Sigmoid colon (tissue), 7 donors: ENCODE results near the gene KCNB1. TPM values are rescaled to one million over a fixed set of nuclear protein-coding genes. Genes with fewer than 3 reads are reported as not detected.

Source experiments
- DNase-seq: peaks from one replicate; pipeline ENCODE4 v3.0.0-alpha.2; 2019
- H3K27ac ChIP-seq, 4 donors: fragments of 200-600 bp; sonication (generic); one replicate each; pipeline ENCODE4 v1.5.1; 2016 to 2019; ENCODE audit warnings: mild to moderate bottlenecking in 1 of 4
- H3K27me3 ChIP-seq, 3 donors: fragments of 200-600 bp; sonication (generic); one replicate each; pipeline ENCODE4 v1.5.1; 2019; ENCODE audit warnings: mild to moderate bottlenecking in 1 of 3
- H3K36me3 ChIP-seq, 4 donors: fragments of 200-600 bp; sonication (generic); one replicate each; pipeline ENCODE4 v1.5.1; 2016 to 2019
- H3K4me1 ChIP-seq, 4 donors: fragments of 200-600 bp; sonication (generic); one replicate each; pipeline ENCODE4 v1.5.1; 2017 to 2019
- H3K4me3 ChIP-seq, 4 donors: fragments of 200-600 bp; sonication (generic); one replicate each; pipeline ENCODE4 v1.5.1; 2017 to 2019; ENCODE audit warnings: mild to moderate bottlenecking in 2 of 4, moderate library complexity in 1 of 4
- H3K9me3 ChIP-seq, 4 donors: fragments of 200-600 bp in 3 of 4; sonication (generic) in 3 of 4; one replicate each; pipeline versions ENCODE4 v1.5.1 to v1.6.1; 2013 to 2019
- EP300 ChIP-seq, 4 donors: sonication (generic); formaldehyde crosslinking; IDR thresholded peaks; one replicate each; pipeline ENCODE4 v1.6.1; 2017; ENCODE audit warnings: antibody characterized with exemption in 4 of 4
- POLR2A ChIP-seq, 2 donors: fragments of 450-650 bp; IDR thresholded peaks; one replicate each; pipeline ENCODE4 v1.6.1; 2016; ENCODE audit warnings: antibody characterized with exemption in 2 of 2, mild to moderate bottlenecking in 2 of 2, moderate library complexity in 2 of 2
- POLR2AphosphoS5 ChIP-seq, 4 donors: sonication (generic); formaldehyde crosslinking; IDR thresholded peaks; one replicate each; pipeline ENCODE4 v1.6.1; 2017; ENCODE audit warnings: antibody characterized with exemption in 4 of 4
- WGBS, 2 donors: extraction: QIAGEN DNeasy Blood & Tissue Kit; methylation state at CpG; one replicate each; pipeline ENCODE4 v1.1.7; 2013; 5-methylcytosine and 5-hydroxymethylcytosine counted together
- intact Hi-C: fragments of 100-400 bp; cut with DNase I; formaldehyde crosslinking; loops from one replicate; pipeline ENCODE4 v1.15.1; 2023
- polyA plus RNA-seq, 3 donors: library from polyadenylated mRNA; stranded (reverse); fragments of 200-250 nt; gene quantifications; one replicate each; pipeline ENCODE4 v1.2.3, GENCODE V29; 2013
- total RNA-seq, 4 donors: library from RNA; depleted of rRNA; stranded (reverse); fragments of >200 nt; gene quantifications; one replicate each; pipeline ENCODE4 v1.1.0, GENCODE V29; 2016
- TF ChIP-seq, protein P1 (sequence below), 4 experiments: fragments of 450-650 bp in 3 of 4; fragments of 200-600 bp in 1 of 4; IDR thresholded peaks; one replicate each; pipeline ENCODE4 v1.5.1; 2016 to 2019; ENCODE audit warnings: antibody characterized with exemption in 4 of 4, mild to moderate bottlenecking in 3 of 4, moderate library complexity in 2 of 4
- donor health status: healthy with polysubstance abuse.
- donor health status: Bipolar disorder and iron deficiency.
- donor health status: healthy.

KCNB1 gene
- total and polyA plus RNA-seq, 7 donors, result under 0.01 to 20.6 (median 14.6) TPM; not detected in 1

DNA sequence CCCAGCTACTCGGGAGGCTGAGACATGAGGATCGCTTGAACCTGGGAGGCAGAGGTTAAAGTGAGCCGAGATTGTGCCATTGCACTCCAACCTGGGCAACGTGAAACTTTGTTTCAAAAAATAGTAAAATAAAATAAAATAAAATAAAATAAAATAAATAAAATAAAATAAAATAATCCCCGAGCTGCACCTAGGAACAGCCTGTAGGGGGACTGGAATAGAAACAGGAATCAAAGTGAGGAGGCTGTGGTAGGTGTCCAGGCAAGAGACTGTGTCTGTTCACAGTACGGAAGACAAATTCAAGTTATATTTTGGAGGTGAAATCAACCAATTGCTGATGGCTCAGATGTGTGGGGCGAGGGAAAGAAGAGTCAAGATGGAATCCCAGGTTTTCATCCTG is 86.2 kb downstream of the KCNB1 start:
- 81 to 88% methylated on average over 7 of the region's 7 CpGs for WGBS, 2 donors

DNA sequence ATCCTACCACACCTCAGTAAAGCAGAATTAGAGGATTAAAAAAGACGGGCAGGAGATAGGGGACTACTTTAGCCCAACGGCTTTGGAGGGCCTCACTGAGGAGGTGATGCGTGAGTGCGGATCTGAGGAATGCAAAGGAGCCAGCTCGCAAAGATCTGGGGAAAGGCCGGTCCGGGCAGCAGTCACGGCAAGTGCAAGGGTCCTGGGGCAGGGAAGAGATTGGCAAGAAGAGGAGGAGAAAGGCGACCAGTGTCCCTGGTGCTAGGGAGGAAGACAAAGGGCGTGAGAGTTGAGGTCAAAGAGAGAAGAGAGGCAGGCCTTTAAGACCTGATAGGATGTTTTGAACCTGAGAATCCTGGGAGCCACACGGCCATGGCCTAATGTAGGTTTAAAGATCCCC is 86.8 kb downstream of the KCNB1 start:
- no peak for TF ChIP-seq POLR2AphosphoS5 (IDR thresholded peaks at IDR 0.05)
- TF ChIP-seq, protein P1, sequence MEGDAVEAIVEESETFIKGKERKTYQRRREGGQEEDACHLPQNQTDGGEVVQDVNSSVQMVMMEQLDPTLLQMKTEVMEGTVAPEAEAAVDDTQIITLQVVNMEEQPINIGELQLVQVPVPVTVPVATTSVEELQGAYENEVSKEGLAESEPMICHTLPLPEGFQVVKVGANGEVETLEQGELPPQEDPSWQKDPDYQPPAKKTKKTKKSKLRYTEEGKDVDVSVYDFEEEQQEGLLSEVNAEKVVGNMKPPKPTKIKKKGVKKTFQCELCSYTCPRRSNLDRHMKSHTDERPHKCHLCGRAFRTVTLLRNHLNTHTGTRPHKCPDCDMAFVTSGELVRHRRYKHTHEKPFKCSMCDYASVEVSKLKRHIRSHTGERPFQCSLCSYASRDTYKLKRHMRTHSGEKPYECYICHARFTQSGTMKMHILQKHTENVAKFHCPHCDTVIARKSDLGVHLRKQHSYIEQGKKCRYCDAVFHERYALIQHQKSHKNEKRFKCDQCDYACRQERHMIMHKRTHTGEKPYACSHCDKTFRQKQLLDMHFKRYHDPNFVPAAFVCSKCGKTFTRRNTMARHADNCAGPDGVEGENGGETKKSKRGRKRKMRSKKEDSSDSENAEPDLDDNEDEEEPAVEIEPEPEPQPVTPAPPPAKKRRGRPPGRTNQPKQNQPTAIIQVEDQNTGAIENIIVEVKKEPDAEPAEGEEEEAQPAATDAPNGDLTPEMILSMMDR (IDR thresholded peaks at IDR 0.05), result no peak
- TF ChIP-seq EP300 (IDR thresholded peaks at IDR 0.05), result no peak
- no peak for TF ChIP-seq POLR2A (IDR thresholded peaks at IDR 0.05)
- no peak for DNase-seq
- Histone ChIP-seq H3K27me3 (no peaks in the 10 kb centered on the region), H3K36me3 (no peaks in the 10 kb centered on the region), H3K9me3 (no peaks in the 10 kb centered on the region), H3K27ac (peak overlapping the region; percentile 89 to 97 (median 92)), H3K4me1 (peaks cover 0 to 80% (median 69%) of the 10 kb centered on the region in 4 donors), H3K4me3 (peak overlapping the region in 3 of 4 donors; percentile 14 to 26 (median 20))
- intact Hi-C loops, result loop anchor here (1.0 to 2.0 kb wide), 2 partner anchors 20 to 51 kb away; no protein-coding TSS in a partner anchor
- 87 to 88% methylated on average over 11 of the region's 11 CpGs for WGBS, 2 donors

More for the DNA sequence above, 86.2 kb downstream of the KCNB1 start:
- Histone ChIP-seq H3K27me3 (no peaks in the 10 kb centered on the region), H3K27ac (peak overlapping the region; percentile 89 to 97 (median 92)), H3K4me3 (peak overlapping the region in 1 of 4 donors; percentile 20), H3K4me1 (peaks cover 0 to 85% (median 73%) of the 10 kb centered on the region in 4 donors), H3K9me3 (no peaks in the 10 kb centered on the region), H3K36me3 (no peaks in the 10 kb centered on the region)
- TF ChIP-seq EP300 (IDR thresholded peaks at IDR 0.05), result no peak
- TF ChIP-seq, protein P1 (IDR thresholded peaks at IDR 0.05), result peak in 1 of 4 experiments; percentile 24
- DNase-seq, result no peak
- intact Hi-C loops, result no loop called here

DNA sequence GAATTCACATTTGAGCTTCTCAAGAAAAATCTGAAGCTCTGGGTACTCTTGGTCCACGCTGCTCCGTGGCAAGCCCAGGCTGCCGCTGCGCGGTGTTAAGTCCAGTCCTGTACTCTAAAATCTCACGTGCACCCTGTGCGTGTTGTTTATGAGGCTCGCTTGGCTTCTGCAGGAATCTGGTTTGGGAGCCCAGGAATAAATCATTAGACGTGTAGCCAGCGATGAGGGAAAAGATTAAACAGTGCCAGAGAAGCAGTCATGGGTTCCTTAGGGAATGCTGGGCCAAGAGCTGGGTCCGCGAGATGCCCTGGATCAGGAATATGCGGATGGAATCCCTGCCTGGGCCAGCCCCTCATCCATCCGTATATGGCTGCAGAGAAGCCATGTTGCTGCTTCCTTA is 87.3 kb downstream of the KCNB1 start:
- peaks cover 0 to 75% (median 65%) of the 10 kb centered on the region in 4 donors for H3K4me1 ChIP-seq
- intact Hi-C loops, result loop anchor here (1.0 to 2.0 kb wide), 2 partner anchors 20 to 52 kb away; no protein-coding TSS in a partner anchor

GRCh38 chr20:49394757-49395156 is 87.7 kb downstream of the KCNB1 start:
- DNase-seq, result no peak
- 81 to 86% methylated on average over 8 of the region's 8 CpGs for WGBS, 2 donors
- peak overlapping the region; percentile 89 to 97 (median 92) for H3K27ac ChIP-seq
- intact Hi-C loops, result loop anchor here (1.0 to 2.0 kb wide), 2 partner anchors 21 to 52 kb away; no protein-coding TSS in a partner anchor
- peaks cover 0 to 75% (median 62%) of the 10 kb centered on the region in 4 donors for H3K4me1 ChIP-seq
- H3K27me3 ChIP-seq, result no peaks in the 10 kb centered on the region
- no peaks in the 10 kb centered on the region for H3K9me3 ChIP-seq
- H3K36me3 ChIP-seq, result no peaks in the 10 kb centered on the region
- TF ChIP-seq, protein P1 (IDR thresholded peaks at IDR 0.05), result no peak
- TF ChIP-seq POLR2AphosphoS5 (IDR thresholded peaks at IDR 0.05) (no peak), POLR2A (IDR thresholded peaks at IDR 0.05) (no peak), EP300 (IDR thresholded peaks at IDR 0.05) (no peak)
- no peak overlapping the region for H3K4me3 ChIP-seq

More for the DNA sequence above, 87.3 kb downstream of the KCNB1 start:
- TF ChIP-seq EP300 (IDR thresholded peaks at IDR 0.05) (peak; percentile 88 to 98 (median 94)), POLR2AphosphoS5 (IDR thresholded peaks at IDR 0.05) (peak; percentile 89 to 96 (median 94)), POLR2A (IDR thresholded peaks at IDR 0.05) (peak; percentile 19 to 48)
- TF ChIP-seq, protein P1 (IDR thresholded peaks at IDR 0.05), result no peak
- peak overlapping the region in 3 of 4 donors; percentile 14 to 26 (median 20) for H3K4me3 ChIP-seq
- no peaks in the 10 kb centered on the region for H3K9me3 ChIP-seq
- peak overlapping the region; percentile 89 to 97 (median 92) for H3K27ac ChIP-seq
- H3K27me3 ChIP-seq, result no peaks in the 10 kb centered on the region
- DNase-seq, result peak; percentile 96
- no peaks in the 10 kb centered on the region for H3K36me3 ChIP-seq
- WGBS, 2 donors, result 61 to 74% methylated on average over 14 of the region's 14 CpGs
